ENCODE results near the gene NPRL2.

GRCh38 chr3:50375258-50375931, 24.8 kb upstream of the NPRL2 start:
- TF ChIP-seq, protein P1, sequence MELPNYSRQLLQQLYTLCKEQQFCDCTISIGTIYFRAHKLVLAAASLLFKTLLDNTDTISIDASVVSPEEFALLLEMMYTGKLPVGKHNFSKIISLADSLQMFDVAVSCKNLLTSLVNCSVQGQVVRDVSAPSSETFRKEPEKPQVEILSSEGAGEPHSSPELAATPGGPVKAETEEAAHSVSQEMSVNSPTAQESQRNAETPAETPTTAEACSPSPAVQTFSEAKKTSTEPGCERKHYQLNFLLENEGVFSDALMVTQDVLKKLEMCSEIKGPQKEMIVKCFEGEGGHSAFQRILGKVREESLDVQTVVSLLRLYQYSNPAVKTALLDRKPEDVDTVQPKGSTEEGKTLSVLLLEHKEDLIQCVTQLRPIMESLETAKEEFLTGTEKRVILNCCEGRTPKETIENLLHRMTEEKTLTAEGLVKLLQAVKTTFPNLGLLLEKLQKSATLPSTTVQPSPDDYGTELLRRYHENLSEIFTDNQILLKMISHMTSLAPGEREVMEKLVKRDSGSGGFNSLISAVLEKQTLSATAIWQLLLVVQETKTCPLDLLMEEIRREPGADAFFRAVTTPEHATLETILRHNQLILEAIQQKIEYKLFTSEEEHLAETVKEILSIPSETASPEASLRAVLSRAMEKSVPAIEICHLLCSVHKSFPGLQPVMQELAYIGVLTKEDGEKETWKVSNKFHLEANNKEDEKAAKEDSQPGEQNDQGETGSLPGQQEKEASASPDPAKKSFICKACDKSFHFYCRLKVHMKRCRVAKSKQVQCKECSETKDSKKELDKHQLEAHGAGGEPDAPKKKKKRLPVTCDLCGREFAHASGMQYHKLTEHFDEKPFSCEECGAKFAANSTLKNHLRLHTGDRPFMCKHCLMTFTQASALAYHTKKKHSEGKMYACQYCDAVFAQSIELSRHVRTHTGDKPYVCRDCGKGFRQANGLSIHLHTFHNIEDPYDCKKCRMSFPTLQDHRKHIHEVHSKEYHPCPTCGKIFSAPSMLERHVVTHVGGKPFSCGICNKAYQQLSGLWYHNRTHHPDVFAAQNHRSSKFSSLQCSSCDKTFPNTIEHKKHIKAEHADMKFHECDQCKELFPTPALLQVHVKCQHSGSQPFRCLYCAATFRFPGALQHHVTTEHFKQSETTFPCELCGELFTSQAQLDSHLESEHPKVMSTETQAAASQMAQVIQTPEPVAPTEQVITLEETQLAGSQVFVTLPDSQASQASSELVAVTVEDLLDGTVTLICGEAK (IDR thresholded peaks at IDR 0.05): no peak
- TF ChIP-seq, protein P1 (CRISPR knock-in tag; IDR thresholded peaks at IDR 0.05): no peak
- TF ChIP-seq, protein P2, sequence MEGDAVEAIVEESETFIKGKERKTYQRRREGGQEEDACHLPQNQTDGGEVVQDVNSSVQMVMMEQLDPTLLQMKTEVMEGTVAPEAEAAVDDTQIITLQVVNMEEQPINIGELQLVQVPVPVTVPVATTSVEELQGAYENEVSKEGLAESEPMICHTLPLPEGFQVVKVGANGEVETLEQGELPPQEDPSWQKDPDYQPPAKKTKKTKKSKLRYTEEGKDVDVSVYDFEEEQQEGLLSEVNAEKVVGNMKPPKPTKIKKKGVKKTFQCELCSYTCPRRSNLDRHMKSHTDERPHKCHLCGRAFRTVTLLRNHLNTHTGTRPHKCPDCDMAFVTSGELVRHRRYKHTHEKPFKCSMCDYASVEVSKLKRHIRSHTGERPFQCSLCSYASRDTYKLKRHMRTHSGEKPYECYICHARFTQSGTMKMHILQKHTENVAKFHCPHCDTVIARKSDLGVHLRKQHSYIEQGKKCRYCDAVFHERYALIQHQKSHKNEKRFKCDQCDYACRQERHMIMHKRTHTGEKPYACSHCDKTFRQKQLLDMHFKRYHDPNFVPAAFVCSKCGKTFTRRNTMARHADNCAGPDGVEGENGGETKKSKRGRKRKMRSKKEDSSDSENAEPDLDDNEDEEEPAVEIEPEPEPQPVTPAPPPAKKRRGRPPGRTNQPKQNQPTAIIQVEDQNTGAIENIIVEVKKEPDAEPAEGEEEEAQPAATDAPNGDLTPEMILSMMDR (CRISPR knock-in tag; IDR thresholded peaks at IDR 0.05): peak; percentile 46; the same call in 1 of the 2 replicates
- TF ChIP-seq NFKBIZ (CRISPR knock-in tag; IDR thresholded peaks at IDR 0.05) (no peak), DMAP1 (CRISPR knock-in tag; IDR thresholded peaks at IDR 0.05) (no peak), MAZ (IDR thresholded peaks at IDR 0.05; ENCODE audit: borderline replicate concordance, low read depth, low read length) (no peak), MAZ (CRISPR knock-in tag; IDR thresholded peaks at IDR 0.05; ENCODE audit: low read depth) (no peak), SETDB1 (CRISPR knock-in tag; IDR thresholded peaks at IDR 0.05; ENCODE audit: borderline replicate concordance) (no peak), ZNF816 (CRISPR knock-in tag; IDR thresholded peaks at IDR 0.05; ENCODE audit: borderline replicate concordance) (no peak), POLR2A (IDR thresholded peaks at IDR 0.05; ENCODE audit: insufficient read depth in 1 of 2, low read depth in 2 of 2, low read length in 2 of 2) (no peak), NFKB2 (CRISPR knock-in tag; IDR thresholded peaks at IDR 0.05; ENCODE audit: borderline replicate concordance) (no peak), TEAD2 (CRISPR knock-in tag; IDR thresholded peaks at IDR 0.05) (no peak), GABPA (IDR thresholded peaks at IDR 0.05; ENCODE audit: low read depth, low read length) (no peak), GABPA (CRISPR knock-in tag; IDR thresholded peaks at IDR 0.05; ENCODE audit: low read depth) (no peak), ZFP91 (CRISPR knock-in tag; IDR thresholded peaks at IDR 0.05; ENCODE audit: borderline replicate concordance) (no peak), ZZZ3 (CRISPR knock-in tag; IDR thresholded peaks at IDR 0.05; ENCODE audit: borderline replicate concordance) (no peak)

Data from HepG2 (cell line).